ENCODE data around the gene MTOR.

The MTOR gene

DNA sequence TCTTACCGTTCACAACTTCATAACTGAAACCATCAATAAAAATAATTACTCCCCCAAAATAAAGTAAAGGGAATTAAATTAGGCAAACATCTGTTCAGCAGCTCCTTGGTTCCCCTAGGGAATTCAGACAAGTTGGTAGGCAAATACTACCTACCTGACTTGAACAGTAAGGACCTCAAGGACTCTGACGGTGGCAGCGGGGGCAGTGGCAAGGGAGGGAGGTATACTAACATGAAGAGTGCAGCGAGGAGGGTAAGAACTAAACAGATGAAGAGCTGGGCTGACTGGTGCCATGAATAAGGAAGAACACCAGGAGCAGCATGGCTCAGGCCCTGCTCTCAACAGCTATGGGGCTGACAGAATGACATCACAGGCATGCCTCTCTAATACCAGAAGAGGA, 33.1 kb downstream of the MTOR start:
- no peak overlapping the region for H3K9ac ChIP-seq (ENCODE audit: low read depth in 1 of 2, low read length in 2 of 2)
- H3K9me3 ChIP-seq (ENCODE audit: control insufficient read depth in 2 of 2, low read length in 2 of 2), result no peaks in the 10 kb centered on the region
- peaks cover 55 to 56% of the 10 kb centered on the region in 2 donors for H3K36me3 ChIP-seq (ENCODE audit: control insufficient read depth in 2 of 2, insufficient read depth in 2 of 2, low read length in 2 of 2)
- H3K4me3 ChIP-seq (ENCODE audit: low read length in 2 of 2), result no peak overlapping the region
- no peaks in the 10 kb centered on the region for H3K4me1 ChIP-seq (ENCODE audit: control insufficient read depth in 2 of 2, insufficient read depth in 2 of 2, low read length in 2 of 2)
- H3K27me3 ChIP-seq (ENCODE audit: control insufficient read depth in 2 of 2, insufficient read depth in 2 of 2, low read length in 2 of 2), result no peaks in the 10 kb centered on the region
- H3K27ac ChIP-seq (ENCODE audit: low read depth in 2 of 2, low read length in 2 of 2), result no peak overlapping the region

DNA sequence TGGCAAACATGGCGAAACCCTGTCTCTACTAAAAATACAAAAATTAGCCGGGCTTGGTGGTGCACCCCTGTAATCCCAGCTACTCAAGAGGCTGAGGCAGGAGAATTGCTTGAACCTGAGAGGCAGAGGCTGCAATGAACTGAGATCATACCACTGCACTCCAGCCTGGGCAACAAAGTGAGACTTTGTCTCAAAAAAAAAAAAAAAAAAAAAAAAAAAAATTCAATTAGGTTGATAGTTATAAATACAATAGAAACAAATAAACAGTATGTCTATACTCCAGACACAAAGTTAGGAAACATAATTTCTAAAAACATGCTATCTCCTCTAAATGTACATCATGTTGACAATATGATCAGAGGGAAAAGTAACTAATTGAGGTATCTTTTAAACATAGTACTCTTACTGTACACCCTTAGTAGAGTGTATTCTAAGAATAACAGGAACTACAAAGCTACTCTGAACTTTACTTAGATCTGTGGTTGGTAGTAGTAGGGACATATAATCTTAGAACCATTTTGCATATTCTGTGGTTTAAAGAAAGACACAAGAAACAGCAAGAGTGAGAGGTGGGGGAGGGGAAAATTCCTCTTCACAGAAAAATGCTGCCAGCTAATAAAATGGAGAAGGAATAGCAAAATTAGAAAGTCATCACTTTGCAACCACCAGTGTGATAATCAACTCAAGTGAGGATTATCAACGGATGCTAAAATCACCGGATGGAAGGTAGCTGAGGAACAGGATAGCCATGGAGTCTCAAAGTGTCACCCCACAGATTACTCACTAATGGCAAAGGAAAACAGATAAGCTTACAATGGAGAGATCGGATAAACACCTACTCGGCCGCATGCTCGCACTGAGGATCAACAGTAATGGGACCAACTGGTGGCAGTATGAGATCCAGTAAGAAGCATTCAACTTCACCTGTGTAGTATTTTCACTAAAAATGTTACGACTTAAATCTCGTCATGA, 35.0 kb downstream of the MTOR start:
- Histone ChIP-seq H3K9me3 (ENCODE audit: control insufficient read depth in 2 of 2, low read length in 2 of 2) (no peaks in the 10 kb centered on the region), H3K4me1 (ENCODE audit: control insufficient read depth in 2 of 2, insufficient read depth in 2 of 2, low read length in 2 of 2) (no peaks in the 10 kb centered on the region), H3K9ac (ENCODE audit: low read depth in 1 of 2, low read length in 2 of 2) (no peak overlapping the region), H3K4me3 (ENCODE audit: low read length in 2 of 2) (no peak overlapping the region), H3K36me3 (ENCODE audit: control insufficient read depth in 2 of 2, insufficient read depth in 2 of 2, low read length in 2 of 2) (peaks cover 38 to 45% of the 10 kb centered on the region in 2 donors), H3K27ac (ENCODE audit: low read depth in 2 of 2, low read length in 2 of 2) (no peak overlapping the region), H3K27me3 (ENCODE audit: control insufficient read depth in 2 of 2, insufficient read depth in 2 of 2, low read length in 2 of 2) (no peaks in the 10 kb centered on the region)

DNA sequence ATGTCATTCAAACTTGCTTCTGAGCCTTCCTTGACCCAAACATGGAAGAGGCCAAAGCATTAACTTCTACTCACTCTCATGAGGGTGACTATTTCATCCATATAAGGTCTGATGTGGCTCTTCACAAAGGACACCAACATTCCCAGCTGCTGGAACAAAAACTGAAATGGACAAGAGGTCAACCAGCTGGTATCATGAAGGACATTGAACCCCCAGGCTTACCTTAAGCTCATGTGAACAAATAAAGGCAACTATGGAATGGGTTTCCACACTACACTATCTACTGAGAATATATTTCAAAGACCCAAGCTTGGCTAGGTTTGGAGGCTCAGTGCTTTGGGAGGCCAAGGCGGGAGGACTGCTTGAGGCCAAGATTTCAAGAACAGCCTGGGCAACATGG, 46.3 kb downstream of the MTOR start:
- Histone ChIP-seq H3K9ac (ENCODE audit: low read depth in 1 of 2, low read length in 2 of 2) (no peak overlapping the region), H3K4me1 (ENCODE audit: control insufficient read depth in 2 of 2, insufficient read depth in 2 of 2, low read length in 2 of 2) (no peaks in the 10 kb centered on the region), H3K27me3 (ENCODE audit: control insufficient read depth in 2 of 2, insufficient read depth in 2 of 2, low read length in 2 of 2) (no peaks in the 10 kb centered on the region), H3K4me3 (ENCODE audit: low read length in 2 of 2) (no peak overlapping the region), H3K9me3 (ENCODE audit: control insufficient read depth in 2 of 2, low read length in 2 of 2) (no peaks in the 10 kb centered on the region), H3K27ac (ENCODE audit: low read depth in 2 of 2, low read length in 2 of 2) (no peak overlapping the region), H3K36me3 (ENCODE audit: control insufficient read depth in 2 of 2, insufficient read depth in 2 of 2, low read length in 2 of 2) (peaks cover 58% of the 10 kb centered on the region in 2 donors)

DNA sequence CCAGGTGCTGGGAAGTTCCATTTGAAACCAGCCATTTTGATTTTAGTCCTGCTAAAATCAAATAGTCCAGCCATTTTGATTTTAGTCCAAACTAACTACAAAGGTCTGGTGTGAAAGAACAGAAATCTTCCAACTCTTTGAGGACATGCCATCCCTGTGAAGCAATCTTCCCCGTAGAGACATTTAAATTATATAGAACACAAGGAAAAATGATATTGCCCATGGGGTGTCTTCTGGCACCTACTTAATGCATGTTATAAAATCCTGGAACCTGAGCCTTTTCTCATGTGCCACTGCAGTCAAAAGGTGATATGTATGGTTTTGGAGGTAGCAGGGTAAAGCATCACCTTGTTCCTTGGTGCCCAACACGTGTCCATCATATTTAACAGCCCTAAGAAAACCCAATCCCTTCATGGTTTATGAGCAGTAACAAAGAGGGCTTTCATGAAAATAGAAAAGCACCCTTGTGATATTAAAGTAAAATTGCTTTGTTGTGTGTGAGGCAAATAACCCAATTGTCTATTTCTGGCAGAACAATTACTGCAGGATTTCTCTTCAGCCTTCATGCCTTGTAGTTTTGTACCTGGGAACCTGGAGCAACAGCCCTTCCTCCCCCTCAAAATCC, 46.9 kb downstream of the MTOR start:
- no peak overlapping the region for H3K9ac ChIP-seq (ENCODE audit: low read depth in 1 of 2, low read length in 2 of 2)
- no peaks in the 10 kb centered on the region for H3K4me1 ChIP-seq (ENCODE audit: control insufficient read depth in 2 of 2, insufficient read depth in 2 of 2, low read length in 2 of 2)
- H3K27ac ChIP-seq (ENCODE audit: low read depth in 2 of 2, low read length in 2 of 2), result no peak overlapping the region
- peaks cover 59 to 64% of the 10 kb centered on the region in 2 donors for H3K36me3 ChIP-seq (ENCODE audit: control insufficient read depth in 2 of 2, insufficient read depth in 2 of 2, low read length in 2 of 2)
- H3K4me3 ChIP-seq (ENCODE audit: low read length in 2 of 2), result no peak overlapping the region
- H3K9me3 ChIP-seq (ENCODE audit: control insufficient read depth in 2 of 2, low read length in 2 of 2), result no peaks in the 10 kb centered on the region
- no peaks in the 10 kb centered on the region for H3K27me3 ChIP-seq (ENCODE audit: control insufficient read depth in 2 of 2, insufficient read depth in 2 of 2, low read length in 2 of 2)

DNA sequence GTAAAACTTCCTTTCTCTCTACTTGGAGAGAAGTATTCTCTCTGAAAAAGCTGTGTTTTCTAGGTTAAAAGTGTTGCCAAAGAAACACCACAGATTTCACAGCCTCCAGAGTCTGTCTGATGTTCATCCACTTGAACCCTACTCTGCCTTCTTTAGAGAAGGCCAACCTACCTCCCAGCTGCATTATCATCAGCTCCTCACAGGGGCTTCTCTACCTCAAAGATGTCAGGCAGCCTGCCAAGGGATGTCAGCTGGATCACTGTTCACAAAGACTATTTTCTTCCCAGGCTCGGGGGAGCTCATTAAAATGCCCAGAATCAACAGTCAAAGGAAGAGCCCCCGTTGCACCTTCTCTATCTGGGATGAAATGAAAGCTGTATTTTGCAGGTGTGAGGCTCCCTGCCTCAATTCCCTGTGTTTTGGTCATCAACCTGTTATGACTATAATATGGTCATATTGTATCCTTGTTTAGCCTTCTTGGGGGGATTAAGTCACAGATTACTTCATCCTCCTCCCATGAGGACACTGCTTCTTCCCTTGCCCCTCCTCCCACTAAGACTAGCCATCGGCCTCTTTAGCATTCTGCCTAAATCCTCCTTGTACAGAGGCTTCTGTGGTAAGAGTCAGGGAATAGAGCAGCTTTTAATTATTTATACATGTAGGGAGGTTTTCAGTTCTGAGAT, 47.5 kb downstream of the MTOR start:
- Histone ChIP-seq H3K27me3 (ENCODE audit: control insufficient read depth in 2 of 2, insufficient read depth in 2 of 2, low read length in 2 of 2) (no peaks in the 10 kb centered on the region), H3K36me3 (ENCODE audit: control insufficient read depth in 2 of 2, insufficient read depth in 2 of 2, low read length in 2 of 2) (peaks cover 58 to 67% of the 10 kb centered on the region in 2 donors)

DNA sequence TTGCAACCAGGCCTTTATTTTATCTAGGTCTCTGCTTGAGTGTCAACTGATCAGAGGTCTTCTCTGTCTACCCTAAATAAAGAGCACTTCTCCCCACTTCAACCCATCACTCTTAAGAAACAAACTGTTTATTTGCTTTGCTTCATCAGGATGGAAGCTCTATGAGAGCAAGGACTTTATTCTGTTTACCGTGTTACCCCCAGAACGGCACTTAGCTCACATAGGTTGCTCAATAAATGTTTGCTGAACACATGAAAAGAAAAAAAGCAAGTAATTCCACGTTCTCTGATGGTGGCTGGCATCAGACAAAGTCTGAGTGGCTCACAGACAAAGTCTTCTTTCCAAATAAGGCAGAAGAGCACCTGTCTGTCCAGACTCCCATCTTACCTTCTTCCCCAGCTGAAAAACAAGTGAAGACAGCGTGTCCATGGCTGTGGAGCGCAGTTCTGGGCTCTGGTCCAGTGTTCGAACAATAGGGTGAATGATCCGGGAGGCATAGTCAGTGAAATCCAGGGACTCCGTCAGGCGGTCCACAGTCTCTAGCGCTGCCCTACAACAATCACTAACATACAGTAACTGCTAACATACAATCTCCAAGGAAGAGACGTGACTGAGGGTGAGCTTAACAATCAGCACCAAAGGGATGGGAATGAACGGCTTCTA, 50.3 kb downstream of the MTOR start:
- H3K27ac ChIP-seq (ENCODE audit: low read depth in 2 of 2, low read length in 2 of 2), result no peak overlapping the region
- H3K4me1 ChIP-seq (ENCODE audit: control insufficient read depth in 2 of 2, insufficient read depth in 2 of 2, low read length in 2 of 2), result no peaks in the 10 kb centered on the region
- H3K27me3 ChIP-seq (ENCODE audit: control insufficient read depth in 2 of 2, insufficient read depth in 2 of 2, low read length in 2 of 2), result no peaks in the 10 kb centered on the region
- peaks cover 65 to 72% of the 10 kb centered on the region in 2 donors for H3K36me3 ChIP-seq (ENCODE audit: control insufficient read depth in 2 of 2, insufficient read depth in 2 of 2, low read length in 2 of 2)
- no peak overlapping the region for H3K4me3 ChIP-seq (ENCODE audit: low read length in 2 of 2)
- no peak overlapping the region for H3K9ac ChIP-seq (ENCODE audit: low read depth in 1 of 2, low read length in 2 of 2)
- no peaks in the 10 kb centered on the region for H3K9me3 ChIP-seq (ENCODE audit: control insufficient read depth in 2 of 2, low read length in 2 of 2)

More for the DNA sequence above, 47.5 kb downstream of the MTOR start:
- H3K9me3 ChIP-seq (ENCODE audit: control insufficient read depth in 2 of 2, low read length in 2 of 2), result no peaks in the 10 kb centered on the region
- H3K27ac ChIP-seq (ENCODE audit: low read depth in 2 of 2, low read length in 2 of 2), result no peak overlapping the region
- no peak overlapping the region for H3K4me3 ChIP-seq (ENCODE audit: low read length in 2 of 2)
- H3K9ac ChIP-seq (ENCODE audit: low read depth in 1 of 2, low read length in 2 of 2), result no peak overlapping the region
- H3K4me1 ChIP-seq (ENCODE audit: control insufficient read depth in 2 of 2, insufficient read depth in 2 of 2, low read length in 2 of 2), result no peaks in the 10 kb centered on the region

DNA sequence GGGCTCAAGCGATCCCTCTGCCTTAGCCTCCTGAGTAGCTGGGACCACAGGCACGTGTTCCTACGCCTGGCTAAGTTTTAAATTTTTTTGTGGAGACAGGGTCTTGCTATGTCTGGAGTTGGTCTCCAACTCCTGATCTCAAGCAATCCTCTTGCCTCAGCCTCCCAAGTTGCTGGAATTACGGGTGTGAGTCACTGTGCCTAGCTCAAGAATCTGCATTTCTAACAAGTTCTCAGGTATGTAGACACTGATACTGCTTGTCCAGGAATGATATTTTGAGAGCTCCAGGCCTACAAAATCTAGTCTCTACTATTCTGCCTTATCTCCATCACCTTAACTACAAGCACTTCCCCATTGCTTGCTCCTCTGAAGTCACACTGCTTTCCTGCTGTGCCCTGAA, 50.9 kb downstream of the MTOR start:
- Histone ChIP-seq H3K27ac (ENCODE audit: low read depth in 2 of 2, low read length in 2 of 2) (no peak overlapping the region), H3K36me3 (ENCODE audit: control insufficient read depth in 2 of 2, insufficient read depth in 2 of 2, low read length in 2 of 2) (peaks cover 67 to 78% of the 10 kb centered on the region in 2 donors), H3K4me1 (ENCODE audit: control insufficient read depth in 2 of 2, insufficient read depth in 2 of 2, low read length in 2 of 2) (no peaks in the 10 kb centered on the region), H3K9me3 (ENCODE audit: control insufficient read depth in 2 of 2, low read length in 2 of 2) (no peaks in the 10 kb centered on the region), H3K27me3 (ENCODE audit: control insufficient read depth in 2 of 2, insufficient read depth in 2 of 2, low read length in 2 of 2) (no peaks in the 10 kb centered on the region), H3K4me3 (ENCODE audit: low read length in 2 of 2) (no peak overlapping the region), H3K9ac (ENCODE audit: low read depth in 1 of 2, low read length in 2 of 2) (no peak overlapping the region)

DNA sequence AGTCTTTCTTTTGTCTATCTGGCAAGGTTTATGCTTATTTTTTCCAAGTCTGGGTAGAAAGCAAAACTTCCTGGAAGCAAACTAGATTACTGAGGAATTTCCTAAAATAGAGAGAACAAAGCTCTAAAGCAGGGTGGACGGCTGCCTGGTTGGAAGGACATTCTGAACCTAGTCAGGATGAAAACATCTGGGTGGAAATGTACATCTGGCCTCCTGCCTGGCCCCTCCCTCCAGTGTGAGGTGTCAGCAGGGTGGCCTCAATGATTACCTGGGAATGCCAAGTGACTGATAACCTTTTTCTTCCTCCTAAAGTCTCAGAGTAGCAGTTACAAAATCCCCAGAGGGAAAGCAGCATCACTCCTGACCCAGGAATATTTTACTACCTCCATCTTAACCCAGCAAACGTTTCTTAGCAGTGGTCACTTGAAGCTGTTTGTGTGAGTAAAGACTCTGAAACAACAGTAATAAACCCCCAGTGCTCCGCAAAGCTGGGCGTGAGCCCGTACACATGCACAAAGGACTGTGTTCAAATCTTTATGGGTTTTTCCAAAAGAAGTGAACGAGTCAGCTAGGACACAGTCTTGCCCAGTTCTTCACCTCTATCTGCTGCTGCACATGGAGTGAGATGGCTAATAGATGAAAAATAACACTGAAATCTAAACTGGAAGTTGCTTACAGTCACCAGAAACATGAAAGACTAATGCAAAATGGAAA, 54.3 kb downstream of the MTOR start:
- Histone ChIP-seq H3K9me3 (ENCODE audit: control insufficient read depth in 2 of 2, low read length in 2 of 2) (no peaks in the 10 kb centered on the region), H3K36me3 (ENCODE audit: control insufficient read depth in 2 of 2, insufficient read depth in 2 of 2, low read length in 2 of 2) (peaks cover 59 to 70% of the 10 kb centered on the region in 2 donors), H3K9ac (ENCODE audit: low read depth in 1 of 2, low read length in 2 of 2) (no peak overlapping the region), H3K27ac (ENCODE audit: low read depth in 2 of 2, low read length in 2 of 2) (no peak overlapping the region), H3K4me3 (ENCODE audit: low read length in 2 of 2) (no peak overlapping the region), H3K27me3 (ENCODE audit: control insufficient read depth in 2 of 2, insufficient read depth in 2 of 2, low read length in 2 of 2) (no peaks in the 10 kb centered on the region), H3K4me1 (ENCODE audit: control insufficient read depth in 2 of 2, insufficient read depth in 2 of 2, low read length in 2 of 2) (no peaks in the 10 kb centered on the region)

DNA sequence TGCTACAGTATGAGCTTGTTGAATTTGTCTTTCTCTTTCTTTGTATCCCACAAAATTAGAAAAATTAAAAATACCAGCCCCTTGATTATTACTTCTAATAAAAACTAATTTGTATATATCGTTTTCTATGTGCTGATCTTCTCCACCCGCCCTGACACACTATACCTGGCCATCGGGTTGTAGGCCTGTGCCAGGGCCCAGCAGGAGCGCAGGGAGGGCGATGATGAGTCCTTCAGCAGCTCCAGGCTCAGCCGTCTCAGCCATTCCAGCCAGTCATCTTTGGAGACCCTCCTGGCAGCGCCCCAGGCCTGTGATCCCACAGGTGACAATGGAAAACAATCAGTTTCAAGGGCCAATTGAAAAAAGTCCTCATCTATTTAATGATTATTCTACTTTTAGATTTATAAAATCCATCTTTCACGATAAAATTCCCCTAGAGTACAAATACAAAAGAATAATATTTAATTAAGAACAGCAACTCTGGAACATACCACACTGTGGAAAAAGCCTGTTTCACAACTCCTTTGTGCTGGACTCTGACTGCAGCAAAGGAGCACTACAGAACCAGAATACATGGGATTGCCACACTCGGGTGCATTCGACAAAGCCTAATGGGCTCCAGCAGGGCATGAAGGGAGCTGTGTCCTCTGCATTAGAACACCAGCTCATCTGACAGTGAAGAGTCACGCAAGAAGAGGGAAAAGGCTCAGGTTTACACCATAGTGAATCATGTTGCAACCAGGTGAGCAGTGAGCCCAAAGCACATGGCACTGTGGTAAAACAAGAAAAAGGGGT, 57.8 kb downstream of the MTOR start:
- Histone ChIP-seq H3K27ac (ENCODE audit: low read depth in 2 of 2, low read length in 2 of 2) (no peak overlapping the region), H3K4me1 (ENCODE audit: control insufficient read depth in 2 of 2, insufficient read depth in 2 of 2, low read length in 2 of 2) (no peaks in the 10 kb centered on the region), H3K4me3 (ENCODE audit: low read length in 2 of 2) (no peak overlapping the region), H3K27me3 (ENCODE audit: control insufficient read depth in 2 of 2, insufficient read depth in 2 of 2, low read length in 2 of 2) (no peaks in the 10 kb centered on the region), H3K9me3 (ENCODE audit: control insufficient read depth in 2 of 2, low read length in 2 of 2) (no peaks in the 10 kb centered on the region), H3K9ac (ENCODE audit: low read depth in 1 of 2, low read length in 2 of 2) (no peak overlapping the region), H3K36me3 (ENCODE audit: control insufficient read depth in 2 of 2, insufficient read depth in 2 of 2, low read length in 2 of 2) (peaks cover 38 to 50% of the 10 kb centered on the region in 2 donors)
